ENCODE results near the gene N4BP3. TPM values are rescaled to one million over a fixed set of nuclear protein-coding genes. Genes with fewer than 3 reads are reported as not detected.

N4BP3 gene
- total RNA-seq, 6 experiments from 2014 or later: 0.05 to 0.33 (median 0.06) TPM

GRCh38 chr5:178078197-178079010 lies 34.9 kb upstream of the N4BP3 start:
- Histone ChIP-seq H3K27me3 (no peaks in the 10 kb centered on the region), H3K27ac (no peak overlapping the region), H3K4me3 (no peak overlapping the region), H3K4me1 (no peaks in the 10 kb centered on the region), H3K36me3 (no peaks in the 10 kb centered on the region), H3K9me3 (no peaks in the 10 kb centered on the region)
- intact Hi-C loops (cut with DNase I): loop anchor here (5.0 to 10.0 kb wide), 2 partner anchors 84 to 86 kb away; no protein-coding TSS in a partner anchor
- 70% methylated on average over 22 of the region's 22 CpGs for WGBS (ENCODE audit: insufficient coverage, low coverage, low lambda C conversion rate, missing lambda C conversion rate)
- ATAC-seq (no peak), DNase-seq (peak in 1 of 3 donors; percentile 31)
- TF ChIP-seq POLR2A (IDR thresholded peaks at IDR 0.05): no peak
- TF ChIP-seq CTCF (IDR thresholded peaks at IDR 0.05): no peak

- no peak overlapping the region for H3K4me3 ChIP-seq
- no peaks in the 10 kb centered on the region for H3K4me1 ChIP-seq
- WGBS (ENCODE audit: insufficient coverage, low coverage, low lambda C conversion rate, missing lambda C conversion rate): 69% methylated on average over 4 of the region's 8 CpGs
- TF ChIP-seq POLR2A (IDR thresholded peaks at IDR 0.05) (no peak), CTCF (IDR thresholded peaks at IDR 0.05) (no peak)
- H3K27ac ChIP-seq: no peak overlapping the region
- ATAC-seq (no peak), DNase-seq (no peak)
- no peaks in the 10 kb centered on the region for H3K27me3 ChIP-seq
- no peaks in the 10 kb centered on the region for H3K36me3 ChIP-seq
- H3K9me3 ChIP-seq: no peaks in the 10 kb centered on the region
- intact Hi-C loops (cut with DNase I): loop anchor here in 1 of 2 donors (10.0 kb wide), 1 partner anchor 65 kb away; no protein-coding TSS in a partner anchor
Measured at GRCh38 chr5:178080056-178080455, 33.3 kb upstream of the N4BP3 start.

- ATAC-seq (no peak), DNase-seq (no peak)
- no peaks in the 10 kb centered on the region for H3K36me3 ChIP-seq
- no peak overlapping the region for H3K4me3 ChIP-seq
- TF ChIP-seq POLR2A (IDR thresholded peaks at IDR 0.05) (no peak), CTCF (IDR thresholded peaks at IDR 0.05) (no peak)
- no peaks in the 10 kb centered on the region for H3K27me3 ChIP-seq
- 63% methylated on average over 2 of the region's 9 CpGs for WGBS (ENCODE audit: insufficient coverage, low coverage, low lambda C conversion rate, missing lambda C conversion rate)
- H3K27ac ChIP-seq: no peak overlapping the region
- intact Hi-C loops (cut with DNase I): loop anchor here in 1 of 2 donors (10.0 kb wide), 1 partner anchor 64 kb away; no protein-coding TSS in a partner anchor
- no peaks in the 10 kb centered on the region for H3K9me3 ChIP-seq
- no peaks in the 10 kb centered on the region for H3K4me1 ChIP-seq
Measured at GRCh38 chr5:178080618-178081410, 32.5 kb upstream of the N4BP3 start.

GRCh38 chr5:178081571-178082243 lies 31.6 kb upstream of the N4BP3 start:
- Histone ChIP-seq H3K4me3 (no peak overlapping the region), H3K4me1 (no peaks in the 10 kb centered on the region), H3K27ac (no peak overlapping the region), H3K36me3 (no peaks in the 10 kb centered on the region), H3K27me3 (peaks cover 0 to 6% of the 10 kb centered on the region in 2 donors), H3K9me3 (no peaks in the 10 kb centered on the region)
- ATAC-seq: no peak
- no peak for DNase-seq
- 49% methylated on average over 10 of the region's 12 CpGs for WGBS (ENCODE audit: insufficient coverage, low coverage, low lambda C conversion rate, missing lambda C conversion rate)
- TF ChIP-seq CTCF (IDR thresholded peaks at IDR 0.05): no peak
- no peak for TF ChIP-seq POLR2A (IDR thresholded peaks at IDR 0.05)
- intact Hi-C loops (cut with DNase I): loop anchor here in 1 of 2 donors (10.0 kb wide), 1 partner anchor 63 kb away; no protein-coding TSS in a partner anchor
